EL (cell line): ENCODE data around the gene FOXRED2.
"Not testable (repeated sequence)": the region's sequence is repeated elsewhere in the genome, so short reads cannot be mapped to it uniquely, and the experiment has no call there.

Source experiments
- DNase-seq: peaks from one replicate; pipeline ENCODE4 v3.0.0-alpha.2; 2016

FOXRED2 gene

GRCh38 chr22:36506637-36507517, at the start of gene FOXRED2:
FOXRED2 (minus strand) TSS chr22:36507040; CDS start chr22:36506422, 618 bp downstream.
- peak; percentile 81 for DNase-seq

GRCh38 chr22:36554098-36554497, 47.3 kb upstream of the FOXRED2 start:
- no peak for DNase-seq

GRCh38 chr22:36552289-36552688, 45.4 kb upstream of the FOXRED2 start:
- DNase-seq = no peak

- no peak for DNase-seq
These were observed 44.1 kb upstream of the FOXRED2 start for GRCh38 chr22:36550701-36551495.

- DNase-seq = no peak
These were observed 42.2 kb upstream of the FOXRED2 start for GRCh38 chr22:36549033-36549432.

- DNase-seq = no peak
These were observed 41.8 kb upstream of the FOXRED2 start for GRCh38 chr22:36548606-36549005.

- peak; percentile 85 for DNase-seq
These were observed 40.1 kb upstream of the FOXRED2 start for GRCh38 chr22:36546932-36547331.

GRCh38 chr22:36546092-36546804, 39.4 kb upstream of the FOXRED2 start:
- DNase-seq = peak; percentile 56

- DNase-seq = peak; percentile 62
These were observed 37.3 kb upstream of the FOXRED2 start for GRCh38 chr22:36544107-36544620.

- DNase-seq = peak; percentile 94
These were observed 35.1 kb upstream of the FOXRED2 start for GRCh38 chr22:36541831-36542411.

- DNase-seq = peak; percentile 64
These were observed 34.2 kb upstream of the FOXRED2 start for GRCh38 chr22:36540867-36541642.

- no peak for DNase-seq
These were observed 31.7 kb upstream of the FOXRED2 start for GRCh38 chr22:36538529-36538928.

GRCh38 chr22:36536717-36537116, 29.9 kb upstream of the FOXRED2 start:
- DNase-seq = no peak

GRCh38 chr22:36533320-36533719, 26.5 kb upstream of the FOXRED2 start:
- DNase-seq = not testable (repeated sequence)

GRCh38 chr22:36532466-36532865, 25.6 kb upstream of the FOXRED2 start:
- no peak for DNase-seq

- DNase-seq = peak; percentile 100
These were observed 22.2 kb upstream of the FOXRED2 start, which contains the start of gene EIF3D for GRCh38 chr22:36528795-36529751. EIF3D (minus strand) TSS chr22:36529166; CDS start chr22:36526121, 3,045 bp downstream.

- peak; percentile 36 for DNase-seq
These were observed 21.5 kb upstream of the FOXRED2 start for GRCh38 chr22:36528341-36528740.

- DNase-seq = no peak
These were observed 15.8 kb upstream of the FOXRED2 start for GRCh38 chr22:36522662-36523061.

- no peak for DNase-seq
These were observed 13.6 kb upstream of the FOXRED2 start for GRCh38 chr22:36520423-36520822.

- not testable (repeated sequence) for DNase-seq
These were observed 13.1 kb upstream of the FOXRED2 start for GRCh38 chr22:36519906-36520305.
